Coronary artery (tissue), 2 donors: ENCODE measurements around the gene ADCY2.

Experiments
- DNase-seq: peaks from one replicate; pipeline ENCODE4 v3.0.0-alpha.2; 2017; ENCODE audit warnings: low spot score
- H3K27ac ChIP-seq, 2 donors: fragments of 200-600 bp; sonication (generic); one replicate each; pipeline ENCODE4 v1.5.1; 2016 to 2019
- H3K4me3 ChIP-seq: fragments of 200-600 bp; sonication (generic); 2 replicates; pipeline ENCODE4 v1.5.1; 2016; ENCODE audit warnings: mild to moderate bottlenecking, moderate library complexity
- CTCF ChIP-seq: fragments of 200-600 bp; sonication (generic); IDR thresholded peaks from one replicate; pipeline ENCODE4 v1.5.1; 2019; ENCODE audit warnings: antibody characterized with exemption

Gene ADCY2

DNA sequence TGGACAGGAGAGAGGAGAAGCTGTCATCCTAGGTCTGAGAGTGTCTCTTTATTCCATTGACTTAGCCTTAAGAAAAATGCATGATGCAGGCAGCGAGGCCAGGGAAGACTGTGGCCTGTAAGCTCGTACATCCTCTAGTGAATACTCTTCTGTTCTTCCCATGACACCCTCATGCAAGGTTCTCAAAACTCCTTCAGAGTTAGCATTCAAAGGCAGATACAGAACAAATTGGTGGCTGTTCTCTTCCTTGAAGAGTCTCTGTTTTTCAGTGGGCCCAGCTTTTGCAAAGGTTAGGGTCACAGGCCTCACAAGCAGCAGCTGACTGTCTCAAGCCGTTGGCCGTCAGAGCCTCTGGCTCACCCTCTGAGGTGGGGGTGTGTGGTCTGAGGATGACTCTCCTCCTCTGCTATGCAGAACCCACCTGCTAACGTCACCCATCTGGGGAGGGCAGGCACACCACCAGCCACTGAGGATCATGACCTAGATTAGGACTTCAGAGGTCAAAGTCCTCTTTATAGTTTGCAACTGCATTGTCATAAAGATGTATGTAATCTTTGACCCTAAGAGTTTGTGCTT lies 15.1 kb downstream of the ADCY2 start:
- Histone ChIP-seq H3K4me3 (no peak overlapping the region), H3K27ac (no peak overlapping the region)
- no peak for TF ChIP-seq CTCF
- DNase-seq = no peak

DNA sequence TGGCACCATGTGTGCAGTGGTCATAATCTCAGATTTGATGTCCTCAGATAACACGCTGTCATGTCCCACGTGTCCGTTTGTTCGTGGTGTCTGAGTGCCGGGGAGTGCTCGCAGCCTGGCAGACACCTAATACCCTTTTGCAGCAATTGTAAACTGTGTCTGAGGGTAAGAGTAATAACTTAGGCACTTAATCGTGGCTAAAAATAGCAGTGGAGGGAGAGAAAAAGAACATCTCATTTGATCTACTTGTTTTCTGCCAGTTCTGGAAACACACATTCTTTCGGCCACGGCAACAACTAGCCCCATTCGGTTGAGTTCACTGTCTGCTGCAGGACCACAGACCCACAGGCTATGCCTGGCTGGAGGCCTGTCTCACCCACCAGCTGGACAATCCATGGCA lies 16.5 kb downstream of the ADCY2 start:
- Histone ChIP-seq H3K4me3 (no peak overlapping the region), H3K27ac (no peak overlapping the region)
- no peak for TF ChIP-seq CTCF
- DNase-seq = no peak

- no peak for DNase-seq
- Histone ChIP-seq H3K27ac (no peak overlapping the region), H3K4me3 (no peak overlapping the region)
- TF ChIP-seq CTCF = no peak
Observed at GRCh38 chr5:7415123-7415522, 19.2 kb downstream of the ADCY2 start.

GRCh38 chr5:7415587-7416535 lies 19.9 kb downstream of the ADCY2 start:
- no peak for TF ChIP-seq CTCF
- Histone ChIP-seq H3K27ac (no peak overlapping the region), H3K4me3 (no peak overlapping the region)
- DNase-seq = no peak

- TF ChIP-seq CTCF = no peak
- DNase-seq = no peak
- H3K4me3 ChIP-seq = no peak overlapping the region
- no peak overlapping the region for H3K27ac ChIP-seq
Observed at GRCh38 chr5:7418276-7418675, 22.3 kb downstream of the ADCY2 start.

DNA sequence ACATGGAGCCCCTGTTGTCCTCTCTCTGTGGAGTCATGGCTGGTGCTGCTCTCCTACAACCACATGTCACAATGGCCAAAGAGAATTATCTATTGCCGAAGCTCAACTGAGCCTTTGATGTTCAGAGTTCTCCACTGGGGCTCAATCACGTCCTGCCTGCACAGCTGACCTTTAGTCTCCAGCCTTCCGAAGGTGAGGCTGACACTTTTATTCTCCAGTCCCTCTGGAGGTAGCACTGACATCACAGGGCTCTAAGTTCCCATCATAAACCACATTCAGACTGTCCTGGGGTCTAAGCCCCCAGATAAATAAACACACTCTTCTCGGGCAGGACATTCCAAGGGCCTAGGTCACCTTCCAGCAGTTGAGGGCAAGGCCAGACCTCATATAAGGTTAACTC lies 23.4 kb downstream of the ADCY2 start:
- TF ChIP-seq CTCF = no peak

GRCh38 chr5:7419846-7420245 lies 23.9 kb downstream of the ADCY2 start:
- H3K27ac ChIP-seq = no peak overlapping the region
- no peak for DNase-seq
- H3K4me3 ChIP-seq = no peak overlapping the region
- TF ChIP-seq CTCF = no peak

More for the DNA sequence above, 23.4 kb downstream of the ADCY2 start:
- no peak overlapping the region for H3K27ac ChIP-seq
- no peak overlapping the region for H3K4me3 ChIP-seq
- no peak for DNase-seq
